Measurements from ENCODE around the gene KLHL24. TPM values are rescaled to one million over a fixed set of nuclear protein-coding genes. Genes with fewer than 3 reads are reported as not detected.

Gene KLHL24
- polyA plus RNA-seq, 1 donor from 2014 or later = 92.1 TPM

Other genes starting within 250 kb of the KLHL24 start
- gene MCF2L2, start 207.0 kb upstream of the KLHL24 start, polyA plus RNA-seq = 9.3 and 10.0 TPM in 2 replicates
- gene KLHL6, start 79.9 kb upstream of the KLHL24 start, polyA plus RNA-seq = not detected in 2 replicates
- gene YEATS2, start 62.2 kb downstream of the KLHL24 start, polyA plus RNA-seq = 46.1 and 46.2 TPM in 2 replicates
- gene MAP6D1, start 190.0 kb downstream of the KLHL24 start, polyA plus RNA-seq = 2.8 and 3.1 TPM in 2 replicates
- gene PARL, start 249.3 kb downstream of the KLHL24 start, polyA plus RNA-seq = 59.2 and 67.9 TPM in 2 replicates